ENCODE data around the gene GPAT3. TPM values are rescaled to one million over a fixed set of nuclear protein-coding genes. Genes with fewer than 3 reads are reported as not detected.

The GPAT3 gene
- total RNA-seq, 1 donor from 2014 or later, result not detected

DNA sequence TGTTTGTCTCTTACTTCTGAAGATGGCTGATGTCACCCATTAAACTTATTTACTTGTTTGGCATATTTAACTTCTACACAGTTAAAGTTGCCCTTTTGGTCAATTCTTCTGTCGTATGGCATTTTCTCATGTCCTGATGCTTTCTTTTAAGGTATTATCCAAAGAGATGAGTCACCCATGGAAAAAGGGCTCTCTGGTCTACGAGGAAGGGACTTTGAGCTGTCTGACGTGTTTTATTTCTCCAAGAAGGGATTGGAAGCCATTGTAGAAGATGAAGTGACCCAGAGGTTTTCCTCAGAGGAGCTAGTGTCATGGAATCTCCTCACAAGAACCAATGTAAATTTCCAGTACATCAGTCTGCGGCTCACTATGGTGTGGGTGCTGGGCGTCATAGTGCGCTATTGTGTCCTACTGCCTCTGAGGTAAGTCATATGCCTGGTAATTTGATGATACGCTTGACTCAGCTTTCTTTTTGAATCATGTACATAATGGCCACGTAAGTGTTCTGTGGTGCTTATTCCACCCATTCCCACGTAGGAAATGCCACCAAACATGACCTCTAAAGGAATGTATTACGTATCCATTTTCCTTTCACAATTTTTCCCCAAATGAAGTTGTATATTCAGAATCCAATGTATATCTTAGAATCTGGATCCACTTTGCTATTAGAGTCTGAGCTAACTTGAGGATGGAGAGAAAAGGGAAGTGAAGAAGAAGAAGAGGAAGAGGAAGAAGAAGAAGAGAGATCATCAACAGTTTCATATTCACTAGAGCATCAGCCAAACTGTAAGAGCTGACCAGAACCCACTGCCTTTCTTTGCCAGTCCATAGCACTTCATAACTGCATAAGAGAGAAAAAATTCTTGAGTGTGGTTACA, 45.7 kb downstream of the GPAT3 start:
- Mint-ChIP-seq H3K27me3 (ENCODE audit: unreplicated experiment) (no peaks in the 10 kb centered on the region), H3K27ac (ENCODE audit: unreplicated experiment) (no peak overlapping the region), H3K9me3 (ENCODE audit: unreplicated experiment) (no peaks in the 10 kb centered on the region), H3K4me1 (ENCODE audit: low read depth, unreplicated experiment) (no peaks in the 10 kb centered on the region), H3K4me3 (ENCODE audit: unreplicated experiment) (no peak overlapping the region), H3K36me3 (ENCODE audit: unreplicated experiment) (no peaks in the 10 kb centered on the region)
- no peak for DNase-seq
- TF ChIP-seq, protein P1, sequence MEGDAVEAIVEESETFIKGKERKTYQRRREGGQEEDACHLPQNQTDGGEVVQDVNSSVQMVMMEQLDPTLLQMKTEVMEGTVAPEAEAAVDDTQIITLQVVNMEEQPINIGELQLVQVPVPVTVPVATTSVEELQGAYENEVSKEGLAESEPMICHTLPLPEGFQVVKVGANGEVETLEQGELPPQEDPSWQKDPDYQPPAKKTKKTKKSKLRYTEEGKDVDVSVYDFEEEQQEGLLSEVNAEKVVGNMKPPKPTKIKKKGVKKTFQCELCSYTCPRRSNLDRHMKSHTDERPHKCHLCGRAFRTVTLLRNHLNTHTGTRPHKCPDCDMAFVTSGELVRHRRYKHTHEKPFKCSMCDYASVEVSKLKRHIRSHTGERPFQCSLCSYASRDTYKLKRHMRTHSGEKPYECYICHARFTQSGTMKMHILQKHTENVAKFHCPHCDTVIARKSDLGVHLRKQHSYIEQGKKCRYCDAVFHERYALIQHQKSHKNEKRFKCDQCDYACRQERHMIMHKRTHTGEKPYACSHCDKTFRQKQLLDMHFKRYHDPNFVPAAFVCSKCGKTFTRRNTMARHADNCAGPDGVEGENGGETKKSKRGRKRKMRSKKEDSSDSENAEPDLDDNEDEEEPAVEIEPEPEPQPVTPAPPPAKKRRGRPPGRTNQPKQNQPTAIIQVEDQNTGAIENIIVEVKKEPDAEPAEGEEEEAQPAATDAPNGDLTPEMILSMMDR (IDR thresholded peaks at IDR 0.05; ENCODE audit: partially characterized antibody, unreplicated experiment), result no peak

DNA sequence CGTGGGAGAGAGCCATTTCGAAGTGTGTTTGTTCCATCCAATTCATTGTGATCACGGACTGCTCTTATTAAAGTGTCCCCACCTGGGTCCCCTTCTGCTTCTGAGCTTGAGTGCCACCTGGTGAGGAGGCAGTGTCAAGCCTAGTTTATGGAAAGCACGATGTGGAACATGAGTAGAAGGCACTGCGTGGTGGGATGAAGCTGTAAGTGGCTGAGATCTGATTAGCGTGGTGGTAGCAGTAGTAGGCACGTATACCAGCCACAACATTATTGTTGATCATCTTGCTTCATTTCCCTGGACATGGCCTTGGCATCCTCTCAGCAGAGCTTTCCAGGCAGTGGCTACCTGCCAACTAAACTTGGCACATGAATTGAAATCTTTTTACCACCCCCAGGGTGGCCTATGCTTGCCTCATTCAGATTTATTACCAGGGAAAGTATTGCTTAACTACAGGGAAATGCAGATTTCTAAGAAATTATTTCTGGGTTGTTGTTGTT, 46.4 kb downstream of the GPAT3 start:
- Mint-ChIP-seq H3K27ac (ENCODE audit: unreplicated experiment) (no peak overlapping the region), H3K4me1 (ENCODE audit: low read depth, unreplicated experiment) (no peaks in the 10 kb centered on the region), H3K27me3 (ENCODE audit: unreplicated experiment) (no peaks in the 10 kb centered on the region), H3K9me3 (ENCODE audit: unreplicated experiment) (no peaks in the 10 kb centered on the region), H3K36me3 (ENCODE audit: unreplicated experiment) (no peaks in the 10 kb centered on the region), H3K4me3 (ENCODE audit: unreplicated experiment) (no peak overlapping the region)
- TF ChIP-seq, protein P1 (IDR thresholded peaks at IDR 0.05; ENCODE audit: partially characterized antibody, unreplicated experiment), result no peak
- no peak for DNase-seq

DNA sequence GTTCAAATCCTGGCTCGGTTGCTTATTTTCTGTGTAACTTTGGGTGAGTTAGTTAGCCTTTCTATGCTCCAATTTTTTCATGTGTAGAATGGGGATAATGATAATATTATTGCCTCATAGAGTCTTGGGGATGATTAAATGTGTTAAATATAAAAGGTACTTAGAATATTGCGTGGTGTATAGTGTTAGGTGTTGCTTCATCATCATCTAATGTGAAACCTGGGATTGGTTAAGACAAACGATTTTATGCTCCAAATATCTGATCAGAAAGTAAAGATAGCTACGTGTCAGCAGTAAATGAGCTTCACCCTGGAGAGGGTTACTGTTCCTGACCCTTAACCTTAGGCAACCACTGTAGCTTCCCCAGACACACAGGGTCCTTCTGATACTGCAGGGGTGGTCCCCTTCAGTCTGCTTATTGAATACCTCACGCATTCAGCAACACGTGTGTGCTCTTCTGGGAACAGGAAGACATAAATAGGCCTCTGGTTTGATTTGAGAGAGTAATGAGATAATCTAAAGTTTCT, 50.1 kb downstream of the GPAT3 start:
- no peak for DNase-seq
- no peaks in the 10 kb centered on the region for H3K4me1 Mint-ChIP-seq (ENCODE audit: low read depth, unreplicated experiment)
- TF ChIP-seq, protein P1 (IDR thresholded peaks at IDR 0.05; ENCODE audit: partially characterized antibody, unreplicated experiment), result no peak
- no peaks in the 10 kb centered on the region for H3K9me3 Mint-ChIP-seq (ENCODE audit: unreplicated experiment)
- H3K4me3 Mint-ChIP-seq (ENCODE audit: unreplicated experiment), result no peak overlapping the region
- H3K27ac Mint-ChIP-seq (ENCODE audit: unreplicated experiment), result no peak overlapping the region
- no peaks in the 10 kb centered on the region for H3K36me3 Mint-ChIP-seq (ENCODE audit: unreplicated experiment)
- H3K27me3 Mint-ChIP-seq (ENCODE audit: unreplicated experiment), result no peaks in the 10 kb centered on the region

DNA sequence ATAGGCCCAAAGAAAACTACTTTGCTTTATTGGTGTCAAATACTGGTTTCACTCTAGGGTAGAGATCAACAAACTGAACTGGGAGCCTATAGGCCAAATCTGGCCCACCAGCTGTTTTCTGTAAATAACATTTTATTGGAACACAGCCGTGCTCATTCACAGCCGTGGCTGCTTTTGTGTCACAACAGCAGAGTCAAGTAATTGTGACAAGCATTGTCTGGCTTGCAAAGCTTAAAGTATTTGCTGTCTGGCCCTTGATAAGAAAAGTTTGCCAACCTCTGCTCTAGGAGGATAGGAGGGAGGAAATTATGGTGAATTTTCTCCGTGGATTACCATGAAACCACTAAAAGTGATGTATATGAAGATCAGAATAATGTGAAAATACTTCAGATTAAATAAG, 53.4 kb downstream of the GPAT3 start:
- Mint-ChIP-seq H3K36me3 (ENCODE audit: unreplicated experiment) (no peaks in the 10 kb centered on the region), H3K4me3 (ENCODE audit: unreplicated experiment) (no peak overlapping the region), H3K27me3 (ENCODE audit: unreplicated experiment) (no peaks in the 10 kb centered on the region), H3K27ac (ENCODE audit: unreplicated experiment) (no peak overlapping the region), H3K4me1 (ENCODE audit: low read depth, unreplicated experiment) (no peaks in the 10 kb centered on the region), H3K9me3 (ENCODE audit: unreplicated experiment) (no peaks in the 10 kb centered on the region)
- no peak for DNase-seq
- TF ChIP-seq, protein P1 (IDR thresholded peaks at IDR 0.05; ENCODE audit: partially characterized antibody, unreplicated experiment), result no peak

DNA sequence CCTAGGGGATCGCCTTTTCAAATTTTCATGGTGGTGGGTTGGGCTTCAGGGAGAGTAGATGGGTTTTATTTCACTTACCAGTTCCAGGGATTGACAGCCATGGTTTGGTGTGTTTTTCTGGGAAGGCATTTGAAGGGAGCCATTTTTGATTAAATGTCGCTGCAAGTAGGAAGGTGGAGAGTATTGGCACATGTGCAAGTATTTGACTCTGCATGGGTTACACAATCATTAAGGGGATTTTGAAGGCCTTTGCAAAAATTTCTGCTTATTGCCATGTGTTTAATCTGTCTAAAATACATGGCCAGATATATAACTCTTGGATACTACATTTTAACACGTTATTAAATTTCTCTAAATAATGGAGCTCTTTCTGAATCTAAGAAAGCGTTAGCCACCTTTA, 55.1 kb downstream of the GPAT3 start:
- H3K36me3 Mint-ChIP-seq (ENCODE audit: unreplicated experiment), result no peaks in the 10 kb centered on the region

More for the DNA sequence above, 55.1 kb downstream of the GPAT3 start:
- Mint-ChIP-seq H3K9me3 (ENCODE audit: unreplicated experiment) (no peaks in the 10 kb centered on the region), H3K27ac (ENCODE audit: unreplicated experiment) (no peak overlapping the region), H3K4me3 (ENCODE audit: unreplicated experiment) (no peak overlapping the region), H3K27me3 (ENCODE audit: unreplicated experiment) (no peaks in the 10 kb centered on the region), H3K4me1 (ENCODE audit: low read depth, unreplicated experiment) (no peaks in the 10 kb centered on the region)
- TF ChIP-seq, protein P1 (IDR thresholded peaks at IDR 0.05; ENCODE audit: partially characterized antibody, unreplicated experiment), result no peak
- no peak for DNase-seq
